GM12891 (cell line): ENCODE results near the gene ERBB2.

Experiments
- POLR2A ChIP-seq: IDR thresholded peaks from 2 replicates; pipeline ENCODE4 v1.6.1; 2011; ENCODE audit warnings: low read depth, low read length, control low read depth
- POLR2AphosphoS5 ChIP-seq: IDR thresholded peaks from 2 replicates; pipeline ENCODE4 v1.6.1; 2011; ENCODE audit warnings: low read depth, low read length, control low read depth
- POU2F2 ChIP-seq: IDR thresholded peaks from 2 replicates; pipeline ENCODE4 v1.6.1; 2011; ENCODE audit warnings: low read depth, mild to moderate bottlenecking, control low read depth, low read length, moderate library complexity
- TAF1 ChIP-seq: IDR thresholded peaks from 2 replicates; pipeline ENCODE4 v1.6.1; 2011; ENCODE audit warnings: low read depth, low read length, control low read depth

GRCh38 chr17:39658760-39659159 lies 41.1 kb upstream of the ERBB2 start:
- no peak for TF ChIP-seq POLR2AphosphoS5
- no peak for TF ChIP-seq TAF1
- TF ChIP-seq POLR2A, result no peak
- TF ChIP-seq POU2F2, result no peak
